Right renal pelvis (tissue), 4 donors: ENCODE measurements around the gene AGER. TPM values are rescaled to one million over a fixed set of nuclear protein-coding genes. Genes with fewer than 3 reads are reported as not detected.
"Not testable (repeated sequence)": the region's sequence is repeated elsewhere in the genome, so short reads cannot be mapped to it uniquely, and the experiment has no call there.

Experiments used
- DNase-seq, 4 donors: peaks; one replicate each; pipeline ENCODE4 v3.0.0-alpha.2; 2013; ENCODE audit warnings: low read depth in 4 of 4, low spot score in 3 of 4, missing footprints in 1 of 4
- polyA plus RNA-seq, 4 donors: library from polyadenylated mRNA; unstranded; fragments of 120-200 nt; gene quantifications; one replicate each; pipeline ENCODE4 v1.2.1, GENCODE V29; 2013; ENCODE audit not compliant: insufficient read length in 4 of 4

Gene AGER
- 10 to 100 TPM; 15.9 to 26.6 (median 19.7) TPM for polyA plus RNA-seq

DNA sequence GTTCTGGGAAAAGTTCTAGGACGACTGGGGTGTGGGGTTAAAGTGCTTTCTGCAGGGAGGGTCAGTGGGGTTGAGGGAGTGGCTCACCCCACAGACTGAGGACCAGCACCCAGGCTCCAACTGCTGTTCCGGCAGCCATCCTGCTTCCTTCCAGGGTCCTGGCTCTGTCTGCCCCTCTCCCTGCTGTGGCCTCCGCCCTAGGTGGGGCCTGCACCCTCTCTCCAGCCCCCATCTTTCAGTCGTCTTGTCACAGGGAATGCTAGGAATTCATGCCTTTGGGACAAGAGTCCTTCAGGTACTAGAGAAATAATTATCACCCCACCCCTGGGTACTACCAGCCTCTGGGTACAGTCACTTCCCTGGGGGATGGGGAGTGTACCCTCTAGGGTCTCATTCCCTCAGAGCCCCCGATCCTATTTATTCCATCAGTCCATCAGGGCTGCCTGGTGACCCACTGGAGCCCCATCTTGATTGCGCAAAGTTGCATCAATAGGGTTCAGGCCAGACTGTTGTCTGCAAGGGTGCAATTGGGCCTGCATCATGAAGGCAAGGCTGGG, at the start of gene AGER:
Gene AGER, minus strand, starts transcription at position 170 of the 557 bp plus-strand sequence. Its CDS starts 31 bp downstream, at position 139.
- DNase-seq, result no peak

DNA sequence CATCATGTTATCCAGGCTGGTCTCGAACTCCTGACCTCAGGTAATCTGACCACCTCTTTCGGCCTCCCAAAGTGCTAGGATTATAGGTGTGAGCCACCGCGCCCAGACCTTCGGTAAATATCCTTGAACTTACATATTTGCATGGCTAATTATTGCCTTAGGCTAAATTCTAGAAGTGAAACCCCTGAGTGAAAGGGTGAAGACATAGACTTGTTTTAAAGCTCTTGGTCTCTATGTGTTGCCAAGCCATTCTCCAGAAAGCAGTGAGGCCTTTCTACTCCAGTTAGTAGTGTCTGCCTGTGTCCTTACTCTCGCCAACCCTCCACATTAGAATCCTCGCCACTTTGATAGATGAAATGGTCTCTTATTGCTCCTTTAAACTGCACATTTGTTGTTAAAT, 42.4 kb upstream of the AGER start:
- DNase-seq, result no peak

DNA sequence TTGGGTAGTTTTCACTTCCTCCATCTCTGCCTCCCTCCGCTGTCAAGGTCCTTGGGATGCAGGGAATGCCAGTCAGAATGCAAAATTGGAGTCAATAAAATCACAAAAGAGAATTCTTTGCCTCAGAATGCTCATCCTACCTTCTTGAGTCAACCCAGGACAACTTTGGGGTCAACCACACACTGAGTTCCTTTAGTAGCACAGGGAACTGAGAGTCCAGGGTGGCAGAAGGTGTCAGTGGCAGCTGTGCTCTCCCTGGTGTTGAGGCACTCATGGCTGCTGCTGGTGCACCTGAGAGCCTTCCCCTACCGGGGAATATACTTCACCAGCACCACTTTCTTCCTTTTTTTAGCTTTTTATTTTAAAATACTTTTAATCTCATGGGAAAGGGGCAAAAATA, 40.6 kb upstream of the AGER start:
- no peak for DNase-seq

DNA sequence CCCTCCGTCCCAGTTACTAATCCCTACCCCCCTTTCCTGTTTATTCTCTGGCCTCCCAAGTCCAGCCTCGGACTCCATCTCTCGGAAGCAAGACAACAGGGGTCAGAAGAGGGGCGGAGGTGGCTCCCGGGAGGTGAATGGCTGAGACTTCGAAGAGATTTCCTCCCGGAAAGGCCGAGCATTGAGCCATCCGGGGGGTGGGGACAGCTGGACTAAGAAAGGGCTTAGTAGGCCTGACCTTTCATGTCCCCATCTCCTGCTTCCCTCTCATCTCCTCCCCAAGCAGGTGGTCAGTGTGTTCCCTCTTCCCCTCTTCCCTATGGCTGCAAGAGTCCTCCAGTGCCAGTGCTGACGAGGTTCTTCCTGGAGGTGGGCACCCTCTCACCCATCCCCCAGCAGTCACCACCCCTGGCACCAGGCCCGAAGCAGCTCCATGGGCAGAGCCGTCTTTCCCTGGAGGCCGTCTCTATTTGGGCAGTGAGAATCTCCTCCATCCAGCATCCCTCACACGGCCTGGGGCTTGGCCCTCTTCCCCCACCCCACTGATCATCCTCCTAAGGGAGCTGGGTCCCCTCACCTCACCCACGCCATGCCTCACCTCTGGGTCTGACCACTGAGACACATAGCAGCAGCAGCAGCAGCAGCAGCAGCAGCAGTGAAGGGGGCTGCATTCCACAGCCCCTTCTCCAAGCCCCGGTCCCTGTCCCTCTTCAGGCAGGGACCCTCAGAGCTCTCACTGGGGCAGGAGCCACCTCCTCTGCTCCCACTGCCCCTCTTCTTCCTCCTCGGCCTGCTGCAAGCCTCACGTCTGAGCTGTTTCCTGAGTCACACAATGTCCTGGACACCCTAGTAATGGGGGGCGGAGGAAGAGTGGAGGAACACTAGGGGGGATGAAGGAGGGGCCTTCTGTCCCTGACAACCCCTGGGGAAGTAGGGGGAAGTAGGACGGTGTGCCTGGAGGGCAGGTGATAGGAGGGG, 39.5 kb upstream of the AGER start, which contains the start of gene NOTCH4:
Gene NOTCH4, minus strand, starts transcription at position 810 of the 978 bp plus-strand sequence. Its CDS starts 139 bp downstream, at position 671.
- no peak for DNase-seq

DNA sequence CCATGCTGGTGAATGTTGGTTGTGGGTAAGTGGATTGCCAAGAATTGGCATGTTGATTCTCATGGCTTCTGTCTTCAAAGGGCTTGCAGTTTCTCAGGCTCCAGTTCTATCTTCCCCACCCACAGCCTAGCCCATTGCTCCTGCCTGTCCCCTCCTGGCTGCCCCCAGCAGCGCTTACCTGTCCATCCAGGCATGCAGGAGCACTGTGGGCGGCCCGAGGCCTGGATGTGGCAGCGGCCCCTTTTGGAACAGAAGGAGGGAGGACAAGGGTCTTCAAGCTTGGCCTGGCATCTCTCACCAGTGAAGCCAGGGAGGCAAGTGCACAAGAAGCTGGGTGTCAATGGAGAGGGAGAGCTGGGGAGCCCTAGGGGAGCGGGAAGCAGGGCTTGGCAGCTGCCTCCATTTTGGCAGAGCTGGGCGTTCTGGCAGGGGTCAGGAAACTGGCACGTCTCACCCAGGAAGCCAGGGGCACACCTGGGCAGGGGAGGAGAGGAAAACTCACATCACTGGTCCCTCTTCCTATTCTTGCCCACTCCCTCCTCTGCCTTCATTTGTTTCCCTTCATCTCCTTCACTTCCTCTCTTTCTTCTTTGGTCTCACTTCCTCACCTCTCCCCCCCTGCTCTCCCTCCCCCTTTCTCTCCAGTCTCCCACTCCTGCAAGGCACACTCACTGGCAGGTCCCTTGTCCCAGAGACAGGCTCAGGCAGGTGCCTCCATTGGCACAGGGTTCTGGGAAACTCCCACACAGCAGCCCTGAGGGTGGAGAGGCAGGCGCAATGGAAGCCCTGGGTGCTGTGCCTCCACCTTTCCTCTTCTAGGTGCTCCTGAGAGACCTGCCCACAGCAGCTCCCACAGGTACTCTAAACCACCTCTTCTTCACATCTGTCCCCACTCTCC, 38.5 kb upstream of the AGER start:
- no peak for DNase-seq

DNA sequence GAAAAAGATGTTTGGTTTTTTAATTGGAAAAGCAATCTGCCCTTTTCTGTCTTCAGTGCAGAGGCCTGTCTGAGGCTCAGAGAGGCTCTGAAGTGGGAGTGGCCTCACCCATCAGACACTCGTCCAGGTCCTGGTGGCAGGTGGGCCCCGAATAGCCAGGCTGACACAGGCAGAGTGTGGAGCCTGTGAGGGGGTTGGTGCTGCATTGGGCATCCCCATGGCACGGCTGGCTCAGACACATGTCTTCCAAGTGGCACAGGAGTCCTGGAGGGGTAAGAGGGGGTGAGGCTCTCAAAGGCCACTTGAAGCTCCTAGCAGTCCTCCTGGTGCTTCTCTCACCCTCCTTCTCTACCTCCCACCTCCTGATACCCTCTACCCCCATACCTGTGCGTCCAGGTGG, 36.0 kb upstream of the AGER start:
- no peak for DNase-seq

DNA sequence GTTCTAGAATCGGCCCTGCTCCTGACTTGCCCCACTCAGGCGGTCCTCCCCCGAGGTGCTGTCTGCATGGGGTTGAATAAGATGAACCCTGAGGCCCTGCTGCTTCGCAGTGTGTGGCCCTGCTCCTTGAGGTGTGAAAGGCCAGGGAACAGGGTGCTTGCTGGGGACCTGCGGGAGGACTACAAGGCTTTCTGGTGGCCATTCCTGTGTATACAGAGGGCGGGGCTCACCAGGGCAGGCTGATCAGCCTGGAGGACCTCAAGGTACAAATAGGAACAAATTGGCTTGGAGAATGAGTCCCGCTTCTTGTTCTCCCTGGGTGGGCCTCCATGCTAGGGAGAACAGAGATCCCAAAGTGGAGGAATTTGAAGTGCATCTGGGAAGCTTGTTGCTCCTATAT, 34.1 kb upstream of the AGER start:
- DNase-seq, result no peak

DNA sequence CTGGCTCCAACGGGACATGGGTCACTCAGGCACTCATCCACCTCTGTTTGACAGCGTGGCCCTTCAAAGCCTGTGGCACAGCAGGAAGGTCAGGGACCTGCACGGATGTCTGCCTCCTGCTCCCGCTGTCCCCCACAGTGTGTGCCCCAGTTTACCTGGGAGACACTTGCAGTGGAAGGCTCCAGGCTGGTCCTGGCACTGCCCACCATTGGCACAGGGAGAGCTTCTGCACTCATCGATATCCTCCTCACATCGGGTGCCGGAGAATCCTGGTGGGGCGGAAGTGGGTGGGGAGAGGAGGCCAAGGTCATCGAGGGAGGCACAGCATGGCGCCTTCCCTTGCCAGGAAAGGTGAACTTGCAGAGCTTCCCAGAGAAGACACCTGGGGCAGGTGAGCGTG, 32.9 kb upstream of the AGER start:
- DNase-seq, result no peak

DNA sequence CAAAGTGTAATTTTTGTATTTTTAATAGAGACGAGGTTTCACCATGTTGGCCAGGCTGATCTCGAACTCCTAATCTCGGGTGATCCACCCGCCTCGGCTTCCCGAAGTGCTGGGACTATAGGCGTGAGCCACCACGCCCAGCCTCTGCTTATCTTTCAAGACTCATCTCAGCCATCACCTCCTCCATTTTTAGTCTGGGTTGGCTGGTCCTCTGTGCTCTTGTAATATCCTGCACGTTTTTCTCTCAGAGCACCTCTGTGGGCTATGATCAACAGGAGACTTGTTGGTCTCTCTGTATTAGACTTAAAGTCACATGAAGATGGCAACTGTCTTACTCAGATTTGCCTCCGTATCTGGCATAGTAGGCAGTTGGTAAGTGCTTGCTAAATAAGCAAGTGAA, 32.2 kb upstream of the AGER start:
- no peak for DNase-seq

DNA sequence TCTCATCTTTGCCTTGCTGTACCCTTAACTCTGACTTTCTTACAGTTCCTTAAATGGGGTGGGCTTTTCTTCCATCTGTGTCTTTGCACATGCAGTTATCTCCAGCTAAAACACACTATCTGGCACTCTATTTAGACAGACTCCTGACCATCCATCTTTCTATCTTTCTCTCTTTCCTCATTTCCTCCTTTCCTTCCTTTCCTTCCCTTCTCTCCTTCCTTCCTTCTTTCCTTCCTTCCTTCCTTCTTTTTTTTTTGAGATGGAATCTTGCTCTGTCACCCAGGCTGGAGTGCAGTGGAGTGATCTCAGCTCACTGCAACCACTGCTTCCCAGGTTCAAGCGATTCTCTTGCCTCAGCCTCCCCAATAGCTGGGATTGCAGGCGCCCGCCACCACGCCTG, 31.6 kb upstream of the AGER start:
- DNase-seq, result no peak

DNA sequence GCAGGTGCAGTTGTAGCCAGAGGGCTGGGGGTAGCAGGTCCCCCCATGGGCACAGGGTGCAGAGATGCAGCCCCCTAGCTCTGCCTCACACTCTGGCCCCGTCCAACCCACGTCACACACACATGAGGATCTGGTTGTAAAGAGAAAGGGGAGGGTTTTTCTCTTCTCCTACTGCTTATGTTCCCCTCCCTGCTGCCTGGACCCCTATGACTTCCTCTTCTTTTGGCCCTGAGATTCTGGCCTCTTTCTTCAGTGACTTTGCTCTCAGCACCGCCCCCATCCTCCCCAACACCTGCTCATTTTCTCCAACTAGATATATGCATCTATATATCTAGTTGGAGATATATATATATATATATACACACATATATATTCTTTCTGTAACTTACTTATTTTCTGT, 30.1 kb upstream of the AGER start:
- no peak for DNase-seq

DNA sequence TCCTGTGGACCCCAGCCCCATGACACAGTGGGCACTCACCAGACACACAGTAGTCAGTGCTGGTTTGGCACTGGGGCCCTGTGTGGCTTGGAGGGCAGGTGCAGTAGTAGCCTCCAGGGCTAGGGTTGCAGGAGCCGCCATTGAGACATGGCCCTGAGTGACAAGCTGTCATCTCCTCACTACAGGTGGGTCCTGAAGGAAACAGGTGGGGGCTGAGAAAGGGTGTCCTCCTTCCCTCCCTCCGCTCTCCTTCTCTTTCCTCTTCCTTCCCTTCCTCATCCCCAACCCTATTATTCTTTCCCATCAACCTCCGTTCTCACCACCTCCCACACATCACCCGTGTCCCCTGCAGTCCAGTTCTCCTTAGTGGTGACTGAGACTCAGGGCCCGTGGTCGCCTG, 29.6 kb upstream of the AGER start:
- no peak for DNase-seq

DNA sequence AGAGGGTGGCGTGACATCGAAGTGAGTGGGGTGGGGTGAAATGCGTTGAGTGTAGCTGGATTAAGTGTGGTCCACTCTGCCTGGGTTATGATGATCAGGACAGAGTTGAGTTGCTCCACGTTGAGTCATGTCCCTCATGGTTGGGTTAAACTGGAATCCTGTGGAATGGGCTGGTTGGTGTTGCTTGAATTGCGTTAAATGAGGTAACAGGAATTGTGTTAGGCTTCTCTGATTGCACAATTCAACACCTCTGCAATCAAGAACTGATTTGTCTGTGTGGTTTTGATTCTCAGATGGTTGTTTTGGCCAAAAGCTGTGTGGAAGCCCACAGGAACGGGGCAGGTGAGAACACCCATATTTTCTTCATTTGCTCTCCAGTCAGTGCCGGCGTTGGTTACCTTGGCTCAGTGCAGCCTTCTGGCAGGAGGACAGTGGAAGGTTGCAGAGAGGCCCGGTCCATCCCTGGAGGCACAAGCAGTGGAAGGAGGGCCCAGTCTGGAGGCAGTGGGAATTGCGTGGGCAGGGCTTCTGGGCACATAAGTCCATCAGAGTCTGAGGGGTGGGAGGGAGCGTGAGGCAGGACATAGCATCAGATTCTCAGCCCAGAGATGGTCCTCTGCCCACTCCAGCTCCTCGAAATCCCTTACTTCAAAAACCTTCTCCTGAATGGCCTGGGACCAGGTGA, 28.2 kb upstream of the AGER start:
- no peak for DNase-seq

DNA sequence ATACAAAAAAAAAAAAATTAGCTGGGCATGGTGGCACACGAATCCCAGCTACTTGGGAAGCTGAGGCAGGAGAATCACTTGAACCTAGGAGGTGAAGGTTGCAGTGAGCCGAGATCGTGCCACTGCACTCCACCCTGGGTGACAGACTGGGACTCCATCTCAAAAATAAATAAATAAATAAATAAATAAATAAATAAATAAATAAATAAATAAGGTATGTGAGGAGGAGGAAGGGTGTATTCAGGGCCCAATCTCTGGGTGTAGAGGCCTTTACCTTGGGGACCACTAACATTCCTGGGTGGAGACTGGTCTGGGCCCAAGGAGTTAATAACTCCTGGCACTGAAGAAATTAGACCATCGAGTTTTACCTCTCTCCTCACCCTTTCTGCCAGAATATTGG, 27.4 kb upstream of the AGER start:
- not testable (repeated sequence) for DNase-seq

DNA sequence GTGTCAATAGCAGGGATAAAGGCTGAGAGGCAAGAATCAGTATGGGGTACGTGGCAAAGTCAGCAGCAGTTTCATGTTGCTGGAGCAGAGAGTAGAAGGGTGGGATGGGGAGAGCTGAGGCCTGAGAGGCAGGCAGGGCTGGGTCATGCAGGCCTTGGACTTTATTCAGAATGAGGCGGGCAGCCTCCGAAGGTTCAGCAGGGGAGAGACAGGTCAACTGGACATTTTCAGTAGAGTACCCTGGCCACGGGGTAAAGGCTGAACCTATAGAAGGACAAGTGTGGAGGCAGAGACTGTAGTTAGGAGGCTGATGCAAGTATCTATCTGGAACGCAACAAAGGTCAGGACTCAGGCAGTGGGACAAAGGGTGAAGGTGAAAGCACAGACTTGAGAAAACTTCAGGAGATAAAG, 26.1 kb upstream of the AGER start:
- no peak for DNase-seq

DNA sequence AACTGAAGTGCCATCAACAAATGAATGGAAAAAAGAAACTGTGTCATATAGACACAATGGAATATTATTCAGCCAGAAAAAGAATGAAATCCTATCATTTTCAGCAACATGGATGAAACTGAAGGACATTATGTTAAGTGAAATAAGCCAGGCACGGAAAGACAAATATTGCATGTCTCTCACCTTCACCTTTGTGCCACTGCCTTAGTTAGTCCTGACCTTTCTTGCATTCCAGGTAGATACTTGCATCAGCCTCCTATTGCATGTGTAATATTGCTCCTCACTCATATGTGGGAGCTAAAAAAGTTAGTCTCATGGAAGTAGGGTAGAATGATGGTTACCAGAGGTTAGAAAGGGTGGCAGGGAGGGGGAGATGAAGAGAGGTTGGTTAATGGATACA, 24.9 kb upstream of the AGER start:
- no peak for DNase-seq

DNA sequence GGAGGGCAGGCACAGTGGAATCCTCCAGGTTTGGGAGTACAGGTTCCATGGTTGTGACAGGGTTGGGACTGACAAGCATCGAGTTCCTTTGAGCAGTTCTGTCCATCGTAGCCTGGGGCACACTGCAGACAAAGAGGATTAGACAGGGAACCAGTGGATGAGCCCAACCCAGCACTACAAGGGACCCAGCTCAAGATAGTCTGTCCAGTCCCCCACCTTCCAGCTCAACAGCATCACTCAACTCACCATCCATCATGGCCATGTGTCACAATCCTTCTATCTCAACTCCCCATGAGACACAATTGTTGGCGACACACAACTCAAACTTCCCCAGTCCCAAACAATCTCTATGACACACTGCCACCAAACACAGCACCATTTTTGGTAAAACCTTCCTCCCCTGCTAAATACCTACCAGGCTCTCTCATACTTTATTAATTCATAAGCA, 20.2 kb upstream of the AGER start:
- no peak for DNase-seq

DNA sequence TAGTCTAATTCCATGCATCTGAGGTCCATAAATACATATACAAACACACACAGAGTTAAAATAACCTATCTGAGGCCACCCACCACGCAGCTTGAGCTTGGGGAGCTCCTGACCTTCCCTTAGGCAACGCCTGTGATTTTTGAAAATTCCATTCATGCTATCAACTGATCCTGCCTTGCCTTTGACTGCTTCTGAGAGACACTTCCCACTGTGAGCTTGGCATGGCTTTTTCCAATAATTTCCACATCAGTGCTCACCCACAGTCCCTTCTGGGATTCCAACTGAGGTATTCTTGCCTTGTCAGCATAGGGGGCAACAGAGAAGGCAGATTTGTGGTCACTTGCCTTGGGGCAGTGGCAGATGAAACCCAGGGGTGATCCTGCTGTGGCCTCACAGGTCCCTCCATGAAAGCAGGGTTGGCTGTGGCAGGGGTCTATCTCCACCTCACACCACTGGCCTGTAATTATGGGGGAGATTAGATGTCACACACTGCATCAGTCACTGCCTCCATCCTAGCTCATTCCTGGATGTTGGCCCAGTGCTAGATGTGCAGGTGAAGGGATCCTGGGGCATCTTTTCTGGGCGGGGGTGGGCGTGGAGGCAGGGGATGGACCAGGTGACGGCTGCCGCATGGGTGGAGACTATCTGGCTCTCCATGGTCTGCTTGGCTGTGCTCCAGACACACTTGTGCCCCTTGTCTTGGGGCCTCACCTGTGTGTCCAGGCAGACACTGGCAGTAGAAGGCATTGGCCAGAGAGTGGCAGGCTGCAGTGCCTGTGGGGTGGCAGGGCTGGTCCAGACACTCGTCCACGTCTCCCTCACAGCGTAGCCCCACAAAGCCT, 19.6 kb upstream of the AGER start:
- DNase-seq, result no peak

DNA sequence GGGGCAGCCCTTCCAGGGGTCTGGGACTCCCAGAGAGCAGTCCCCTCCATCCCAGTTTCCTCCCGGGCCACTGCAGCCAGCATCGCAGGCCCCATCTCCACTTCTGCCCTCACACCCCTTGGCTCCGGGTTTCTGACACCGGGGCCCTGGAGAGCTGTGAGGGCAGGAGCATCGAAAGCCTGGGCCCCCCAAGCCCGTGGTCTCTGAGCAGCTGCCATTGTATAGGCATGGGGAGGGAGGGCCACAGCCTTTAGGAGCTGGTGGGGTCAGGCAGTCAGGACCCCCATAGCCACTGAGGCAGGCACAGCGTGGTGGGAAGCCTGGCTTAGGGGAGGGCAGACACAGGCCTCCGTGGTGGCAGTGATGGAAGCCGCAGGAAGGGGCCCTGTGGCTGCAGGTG, 18.1 kb upstream of the AGER start:
- no peak for DNase-seq
